Smooth muscle cell of the umbilical artery (primary cell): ENCODE results near the gene INO80C. TPM values are rescaled to one million over a fixed set of nuclear protein-coding genes. Genes with fewer than 3 reads are reported as not detected.

Source experiments
- total RNA-seq: library from RNA; depleted of rRNA; stranded (reverse); fragments of >200 nt; gene quantifications from 2 replicates; pipeline ENCODE4 v1.2.3, GENCODE V29; 2014

INO80C gene, protein sequence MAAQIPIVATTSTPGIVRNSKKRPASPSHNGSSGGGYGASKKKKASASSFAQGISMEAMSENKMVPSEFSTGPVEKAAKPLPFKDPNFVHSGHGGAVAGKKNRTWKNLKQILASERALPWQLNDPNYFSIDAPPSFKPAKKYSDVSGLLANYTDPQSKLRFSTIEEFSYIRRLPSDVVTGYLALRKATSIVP
- total RNA-seq, result 2.7 and 5.6 TPM in 2 replicates

DNA sequence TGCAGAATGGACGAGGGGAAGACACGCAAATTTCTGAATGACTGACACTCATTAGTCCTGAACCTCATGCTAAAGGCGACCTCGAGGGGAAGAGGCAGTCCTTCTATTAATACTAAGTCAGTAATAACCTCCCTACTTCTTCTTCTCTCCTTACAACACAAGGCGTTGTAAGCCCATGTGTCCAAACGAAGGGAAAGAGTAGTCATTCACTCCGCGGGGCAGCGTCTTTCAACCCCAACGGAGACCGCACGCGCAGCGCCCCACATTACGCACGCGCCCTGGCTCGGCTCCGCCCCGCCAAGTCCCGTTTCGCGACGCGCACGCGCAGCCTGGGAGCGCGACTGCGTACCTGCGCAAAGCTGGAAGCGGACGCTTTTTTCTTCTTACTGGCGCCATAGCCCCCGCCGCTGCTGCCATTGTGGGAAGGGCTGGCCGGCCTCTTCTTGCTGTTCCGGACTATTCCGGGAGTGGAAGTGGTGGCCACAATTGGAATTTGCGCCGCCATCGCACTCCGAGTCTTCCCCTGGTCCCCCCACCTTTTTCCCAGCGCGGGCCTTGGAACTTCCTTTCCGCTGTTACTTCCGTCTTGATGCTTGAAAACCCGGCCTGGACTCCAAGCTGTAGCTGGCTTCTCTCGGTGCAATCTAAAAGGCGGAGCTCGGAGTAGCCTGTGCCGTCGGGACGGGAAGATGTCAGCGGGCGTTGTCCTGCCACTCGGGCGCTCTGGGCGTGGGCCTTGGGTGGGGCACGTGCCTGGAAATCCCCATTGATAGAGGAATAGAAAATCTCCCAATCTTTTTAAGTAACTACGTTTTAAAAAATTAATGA, at the start of gene INO80C:
Gene INO80C, minus strand, starts transcription at position 591 of the 828 bp plus-strand sequence. Its CDS starts 86 bp downstream, at position 505.

Other genes starting within 250 kb of the INO80C start
- 14.8 and 16.4 TPM in 2 replicates for gene ZSCAN30, start 207.7 kb downstream of the INO80C start, total RNA-seq
- gene ZNF24, start 153.5 kb downstream of the INO80C start, total RNA-seq, result 32.4 and 36.2 TPM in 2 replicates
- 0.65 and 1.8 TPM in 2 replicates for gene ZNF396, start 120.6 kb downstream of the INO80C start, total RNA-seq
- gene GALNT1, start 83.8 kb upstream of the INO80C start, total RNA-seq, result 65.9 and 158 TPM in 2 replicates